Suppressor macrophage treated with lipopolysaccharide for 1 hour (primary cell): ENCODE measurements around the gene FGL2.
"Not testable (repeated sequence)": the region's sequence is repeated elsewhere in the genome, so short reads cannot be mapped to it uniquely, and the experiment has no call there.

Experiments
- DNase-seq, 3 donors: peaks; one replicate each; pipeline ENCODE4 v3.0.0-alpha.2; 2020 to 2022

FGL2 gene

DNA sequence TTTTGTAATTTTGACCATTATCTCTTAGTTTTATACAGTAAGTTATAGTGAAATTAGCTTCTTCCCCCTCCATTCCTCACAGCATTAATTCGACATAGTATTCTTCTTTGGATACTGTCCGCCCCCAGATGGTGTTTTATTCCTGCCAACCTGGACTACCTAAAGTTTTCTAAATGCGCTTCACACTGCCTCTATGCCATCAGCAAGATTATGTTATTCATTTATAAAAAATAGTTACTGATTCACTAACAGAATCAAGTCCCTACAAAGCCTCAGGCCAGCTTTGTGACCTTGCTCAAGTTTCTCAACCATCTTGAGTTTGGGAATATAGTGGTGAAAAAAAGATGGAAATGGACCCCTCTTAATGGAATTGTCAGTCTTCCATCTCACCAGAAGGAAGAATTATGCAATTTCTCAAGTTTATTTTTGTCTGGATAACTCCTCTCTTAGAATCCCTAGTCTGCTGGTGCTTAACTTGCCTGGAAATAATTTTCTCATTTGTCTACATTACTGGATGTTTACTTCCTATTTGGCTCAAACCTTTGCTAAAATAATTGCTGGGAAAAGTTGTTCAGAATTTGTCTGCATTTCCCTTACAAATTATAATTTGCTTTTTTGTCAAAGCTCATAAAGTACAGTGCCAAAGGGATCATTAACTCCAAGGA, 16.7 kb upstream of the FGL2 start:
- DNase-seq = no peak

DNA sequence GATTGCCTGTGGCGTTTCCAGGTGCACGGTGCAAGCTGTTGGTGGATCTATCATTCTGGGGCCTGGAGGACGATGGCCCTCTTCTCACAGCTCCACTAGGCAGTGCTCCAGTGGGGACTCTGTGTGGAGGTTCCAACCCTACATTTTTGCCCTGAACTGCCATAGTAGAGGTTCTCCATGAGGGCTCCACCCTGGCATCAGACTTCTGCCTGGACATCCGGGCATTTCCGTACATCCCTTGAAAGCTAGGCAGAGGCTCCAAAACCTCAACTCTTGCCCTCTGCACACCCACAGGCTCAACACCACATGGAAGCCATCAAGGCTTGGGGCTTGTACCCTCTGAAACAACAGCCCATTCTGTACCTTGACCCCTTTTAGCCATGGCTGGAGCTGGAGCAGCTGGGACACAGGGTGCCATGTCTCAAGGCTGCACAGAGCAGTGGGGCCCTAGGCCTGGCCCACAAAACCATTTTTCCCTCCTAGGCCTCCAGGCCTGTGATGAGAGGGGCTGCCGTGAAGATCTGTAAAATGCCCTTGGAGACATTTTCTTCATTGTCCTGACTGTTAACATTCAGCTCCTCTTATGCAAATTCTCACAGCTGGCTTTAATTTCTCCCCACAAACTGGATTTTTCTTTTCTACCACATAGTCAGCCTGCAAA, 10.0 kb upstream of the FGL2 start:
- no peak for DNase-seq

GRCh38 chr7:77208416-77208815, 8.8 kb upstream of the FGL2 start:
- peak in 2 of 3 donors; percentile 31 for DNase-seq

DNA sequence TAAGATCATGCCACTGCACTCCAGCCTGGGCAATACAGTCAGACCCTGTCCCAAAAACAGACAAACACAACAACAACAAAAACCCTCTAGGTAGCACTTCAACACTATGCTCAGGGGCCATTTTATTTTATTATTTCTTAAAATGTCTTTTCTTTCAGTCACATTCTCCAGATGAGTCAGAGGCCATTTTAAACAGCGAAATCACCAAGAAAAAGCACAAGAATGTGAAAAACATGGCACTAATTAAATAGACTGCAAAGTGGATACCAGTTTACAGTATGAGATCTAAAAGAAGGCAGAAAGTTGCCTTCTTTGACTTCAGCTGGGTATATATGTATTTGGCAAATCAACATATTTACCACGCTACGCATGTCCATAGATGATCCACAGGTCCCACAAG, 6.1 kb upstream of the FGL2 start:
- DNase-seq = no peak

DNA sequence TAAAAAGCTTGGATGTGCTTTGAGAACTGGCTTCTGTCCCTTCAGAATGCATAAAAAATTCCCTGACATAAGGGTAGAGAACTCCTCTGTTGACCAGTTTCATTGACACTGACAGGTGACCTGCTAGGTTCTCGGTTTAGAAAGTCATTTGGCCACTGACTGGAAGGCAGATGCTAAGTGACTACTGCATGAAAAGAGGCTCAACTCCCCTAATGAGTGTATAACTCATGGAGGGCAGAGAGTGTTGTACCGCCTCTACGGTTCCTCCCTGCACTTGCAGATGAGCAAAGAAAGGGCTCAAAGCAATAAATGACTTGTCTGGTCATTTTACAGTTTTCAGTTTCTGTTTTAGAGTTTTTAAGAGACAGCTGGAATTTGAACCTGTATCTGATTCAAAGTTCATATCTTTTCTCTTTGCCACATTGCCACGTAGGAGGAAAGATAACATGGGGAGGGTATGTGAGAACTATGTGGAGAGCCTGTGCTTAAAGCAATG, 2.9 kb upstream of the FGL2 start:
- DNase-seq = no peak

GRCh38 chr7:77200542-77200941, 923 bp upstream of the FGL2 start:
- peak in 2 of 3 donors; percentile 44 to 57 for DNase-seq

DNA sequence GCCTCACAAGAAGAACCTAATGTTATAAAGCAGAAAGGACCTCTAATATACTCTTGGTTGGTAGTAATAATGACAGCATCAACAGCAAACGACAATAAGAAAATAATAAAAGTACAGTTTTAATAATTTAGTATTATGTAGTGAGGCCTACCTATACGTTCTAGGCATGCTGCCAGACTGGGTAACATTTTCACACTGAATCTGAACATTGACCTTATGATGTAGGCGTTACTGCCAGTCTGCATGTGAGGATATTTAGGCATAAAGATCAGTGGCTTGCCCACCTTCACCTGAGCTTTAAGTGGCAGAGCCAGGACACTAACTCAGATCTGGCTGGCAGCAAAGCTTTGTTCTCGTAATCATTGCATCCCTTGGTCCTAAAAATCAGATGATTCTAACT, 2.5 kb downstream of the FGL2 start:
- no peak for DNase-seq

GRCh38 chr7:77188731-77189437, 10.7 kb downstream of the FGL2 start:
- DNase-seq = peak; percentile 49 to 58 (median 55)

GRCh38 chr7:77185866-77186265, 13.8 kb downstream of the FGL2 start:
- DNase-seq = peak in 1 of 3 donors; percentile 26

DNA sequence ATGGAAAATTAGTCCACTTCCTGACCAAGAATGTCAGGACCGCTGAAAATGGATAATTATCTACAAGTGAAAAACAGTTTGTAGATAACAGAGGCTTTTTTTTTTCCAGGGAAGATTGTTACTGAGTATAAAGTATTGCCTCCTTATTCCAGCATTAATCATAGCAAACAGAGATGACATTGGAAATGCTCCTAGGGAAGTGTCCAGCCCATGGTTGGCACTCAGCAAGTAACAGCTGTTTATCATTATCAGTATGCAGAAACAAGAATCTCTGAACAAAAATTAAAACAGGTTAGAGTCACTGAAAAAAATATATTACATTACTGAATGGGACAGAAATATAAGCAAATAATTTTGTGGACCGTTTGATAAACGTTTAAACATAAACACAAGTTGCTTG, 14.6 kb downstream of the FGL2 start:
- peak in 1 of 3 donors; percentile 4 for DNase-seq

GRCh38 chr7:77184463-77184862, 15.2 kb downstream of the FGL2 start:
- peak in 1 of 3 donors; percentile 13 for DNase-seq

DNA sequence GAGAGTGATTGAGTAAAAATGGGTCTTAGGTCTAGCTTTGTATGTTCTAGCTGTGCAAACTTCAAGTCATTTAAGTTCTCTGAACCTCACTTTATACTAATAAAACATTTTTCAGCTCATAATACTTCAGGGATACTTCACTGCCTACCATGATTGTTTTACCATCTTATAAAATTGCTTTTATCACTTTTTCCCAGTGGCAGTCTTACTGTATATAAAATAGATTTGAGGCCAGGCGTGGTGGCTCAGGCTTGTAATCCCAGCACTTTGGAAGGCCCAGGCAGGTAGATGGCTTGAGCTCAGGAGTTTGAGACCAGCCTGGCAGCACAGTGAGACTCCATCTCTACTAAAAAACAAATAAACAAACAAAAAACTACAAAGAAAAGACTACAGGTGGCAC, 17.4 kb downstream of the FGL2 start:
- DNase-seq = no peak

- peak in 1 of 3 donors; percentile 4 for DNase-seq
Observed at GRCh38 chr7:77181734-77182133, 17.9 kb downstream of the FGL2 start.

DNA sequence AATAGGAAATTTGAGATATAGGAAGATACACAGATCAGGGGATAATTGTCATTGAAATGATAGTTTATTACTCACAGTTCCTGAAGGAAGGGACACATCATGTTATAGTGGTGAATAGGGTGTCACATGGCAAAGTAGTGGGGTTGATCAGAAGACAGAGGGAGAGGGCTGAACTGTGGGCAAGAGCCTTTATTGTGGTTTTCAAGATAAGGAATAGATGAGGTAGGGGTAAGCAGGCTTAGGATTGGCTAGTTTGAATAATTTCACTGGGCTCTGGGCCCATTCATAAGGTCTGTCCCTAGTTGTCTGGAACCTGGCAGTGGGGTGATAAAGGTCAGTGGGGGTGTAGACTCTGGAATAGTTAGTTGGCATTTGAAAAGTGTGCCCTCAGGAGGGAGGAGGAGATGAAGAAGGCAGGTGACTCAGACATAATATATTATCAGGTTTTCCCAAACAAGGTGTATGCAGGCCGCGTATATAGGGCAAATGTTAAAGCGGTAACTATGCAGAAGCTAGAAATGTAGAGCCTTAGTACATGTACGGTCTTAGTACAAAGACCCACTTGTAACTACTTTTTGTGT, 18.5 kb downstream of the FGL2 start:
- DNase-seq = peak in 1 of 3 donors; percentile 17

DNA sequence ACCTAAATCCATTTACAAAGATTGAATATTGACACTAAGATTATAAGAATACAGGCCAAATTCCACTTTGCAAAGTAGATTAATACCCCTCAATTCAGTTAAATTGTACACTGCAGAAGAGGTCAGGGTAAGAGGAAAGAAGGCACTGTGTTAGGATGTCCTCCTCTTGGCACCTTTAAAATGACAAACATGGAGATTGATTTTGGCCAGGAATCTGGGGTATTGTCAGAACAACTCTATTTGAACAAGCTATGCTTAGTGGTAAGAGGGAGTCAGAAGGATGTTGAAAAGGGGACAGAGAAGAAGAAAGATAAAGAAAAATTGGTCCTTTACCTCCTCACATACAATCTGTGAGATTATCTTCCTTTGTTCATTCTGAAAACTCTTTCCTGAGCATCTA, 21.6 kb downstream of the FGL2 start:
- not testable (repeated sequence) for DNase-seq

DNA sequence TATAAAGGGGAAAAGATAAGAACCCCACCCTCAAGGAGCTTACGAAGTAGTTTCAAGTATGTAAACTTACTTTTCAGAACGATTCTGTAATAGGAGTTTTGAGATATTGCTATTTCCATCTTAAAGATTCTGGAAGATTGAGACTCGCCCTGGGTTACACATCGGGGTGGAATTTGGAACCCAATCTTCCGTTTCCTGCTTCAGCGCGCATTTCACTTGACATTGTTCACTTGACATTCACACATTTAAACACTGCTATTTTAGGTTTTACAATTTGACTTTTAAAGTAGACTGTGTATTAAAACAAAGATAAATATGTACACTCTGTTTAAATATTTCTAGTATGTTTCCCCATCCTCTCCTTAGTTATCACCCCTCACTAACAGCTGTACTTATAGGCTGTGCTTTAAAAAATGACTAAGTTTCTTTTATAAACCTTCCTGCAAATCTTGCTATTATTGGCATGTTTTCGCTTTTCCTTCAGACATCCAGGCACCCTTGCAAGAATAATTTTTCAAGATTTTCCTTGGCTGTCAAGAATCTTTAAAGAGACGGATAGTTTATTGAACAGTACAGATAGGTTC, 22.2 kb downstream of the FGL2 start:
- peak in 1 of 3 donors; percentile 13 for DNase-seq

DNA sequence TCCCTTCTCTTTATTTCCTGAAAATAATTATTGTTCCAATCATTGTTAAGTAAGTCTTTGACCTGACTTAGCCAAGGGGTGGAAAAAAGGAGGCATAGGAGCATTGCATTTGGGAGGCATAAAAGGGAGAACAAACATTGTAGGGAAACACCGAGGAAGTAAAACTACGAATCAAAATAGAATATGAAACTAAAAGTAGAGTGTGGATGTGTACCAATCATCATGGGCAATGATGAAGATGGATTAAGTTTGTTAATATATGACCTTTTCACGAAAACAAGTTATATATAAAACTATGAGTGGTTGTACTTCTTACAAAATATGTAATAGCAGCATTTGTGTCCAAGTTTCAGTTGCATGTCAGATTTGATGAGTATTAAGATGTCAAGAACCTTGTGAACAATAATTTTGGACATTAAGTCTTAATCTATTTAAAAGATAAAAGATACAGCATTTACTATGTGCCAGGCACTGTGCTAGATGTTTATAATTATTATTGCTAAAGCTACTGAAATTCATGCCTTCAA, 24.3 kb downstream of the FGL2 start:
- peak in 1 of 3 donors; percentile 41 for DNase-seq

GRCh38 chr7:77174418-77174817, 25.2 kb downstream of the FGL2 start:
- DNase-seq = not testable (repeated sequence)

DNA sequence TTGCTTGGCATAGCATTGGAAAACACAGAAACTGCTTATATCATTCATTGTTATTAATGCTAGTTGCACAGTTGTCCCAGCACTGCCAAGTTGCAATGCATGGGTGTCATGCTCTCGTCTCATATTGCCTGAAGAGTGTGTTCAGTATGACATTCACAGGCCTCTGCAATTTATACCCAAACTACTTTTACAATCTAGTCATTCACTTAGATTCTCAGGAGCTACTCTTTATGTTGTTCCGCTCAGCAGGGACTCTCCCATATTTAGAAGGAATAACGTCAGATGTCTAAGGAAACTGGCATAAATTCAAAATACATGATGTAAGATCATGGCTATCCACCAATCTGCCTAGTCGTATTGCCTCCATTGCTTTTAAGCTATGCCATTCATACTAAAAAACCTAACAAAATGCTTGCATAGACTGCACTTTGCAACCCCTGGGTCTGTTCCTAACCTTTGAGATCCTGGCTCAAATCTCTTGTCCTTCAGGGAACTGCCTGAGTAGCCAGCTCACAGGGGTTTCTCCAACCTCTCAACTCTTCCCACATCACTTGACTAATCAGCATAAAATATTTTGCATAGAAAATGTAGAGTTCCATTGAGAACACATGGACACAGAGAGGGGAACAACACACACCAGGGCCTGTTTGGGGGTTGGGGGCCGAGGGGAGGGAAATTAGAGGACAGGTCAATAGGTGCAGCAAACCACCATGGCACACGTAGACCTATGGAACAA, 27.0 kb downstream of the FGL2 start:
- DNase-seq = not testable (repeated sequence)

GRCh38 chr7:77171073-77171472, 28.5 kb downstream of the FGL2 start:
- DNase-seq = peak in 1 of 3 donors; percentile 15

DNA sequence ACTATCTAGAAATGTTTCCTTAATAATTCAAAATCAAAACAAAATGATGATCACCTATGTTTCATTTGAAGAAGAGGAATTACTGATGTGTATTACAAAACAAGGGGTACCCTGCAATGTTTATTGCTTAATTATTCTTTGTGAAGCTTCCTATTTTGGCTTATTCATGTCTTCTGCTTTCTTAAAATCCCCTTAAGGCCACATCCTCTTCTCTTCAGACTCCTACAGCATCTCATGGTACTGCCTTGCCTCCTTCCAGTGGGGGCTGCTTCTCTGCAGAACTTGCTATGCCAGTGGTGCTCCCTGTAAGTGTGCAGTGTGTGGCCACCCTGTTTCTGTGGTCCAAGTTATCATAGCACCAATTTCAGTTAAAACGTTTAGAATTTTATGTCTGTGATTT, 42.2 kb downstream of the FGL2 start:
- peak; percentile 53 to 84 (median 82) for DNase-seq

DNA sequence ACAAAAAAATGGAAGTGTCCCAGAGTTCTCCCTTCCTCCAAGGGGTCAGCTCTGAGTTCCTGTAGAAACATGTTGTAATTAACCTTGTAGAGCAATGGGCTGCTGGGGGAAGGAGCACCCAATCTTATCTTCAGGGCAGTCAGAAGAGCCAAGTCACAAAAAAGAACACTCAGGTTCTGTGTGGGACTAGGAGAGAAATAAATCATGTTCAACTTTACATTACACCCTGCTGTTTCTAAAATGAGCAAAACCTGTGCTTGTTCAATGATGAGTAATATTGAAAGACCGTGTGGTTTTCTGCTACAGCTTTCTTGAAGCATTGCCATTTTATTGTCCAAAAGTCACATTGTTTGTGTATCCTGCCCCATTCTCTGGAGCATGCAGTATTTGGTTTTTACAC, 42.6 kb downstream of the FGL2 start:
- DNase-seq = not testable (repeated sequence)
